HK-2 (cell line): ENCODE data around the gene ENTPD1.

ENCODE experiments used
- DNase-seq: peaks from one replicate; pipeline ENCODE4 v3.0.0-alpha.2; 2018; ENCODE audit not compliant: unreplicated experiment

The ENTPD1 gene

DNA sequence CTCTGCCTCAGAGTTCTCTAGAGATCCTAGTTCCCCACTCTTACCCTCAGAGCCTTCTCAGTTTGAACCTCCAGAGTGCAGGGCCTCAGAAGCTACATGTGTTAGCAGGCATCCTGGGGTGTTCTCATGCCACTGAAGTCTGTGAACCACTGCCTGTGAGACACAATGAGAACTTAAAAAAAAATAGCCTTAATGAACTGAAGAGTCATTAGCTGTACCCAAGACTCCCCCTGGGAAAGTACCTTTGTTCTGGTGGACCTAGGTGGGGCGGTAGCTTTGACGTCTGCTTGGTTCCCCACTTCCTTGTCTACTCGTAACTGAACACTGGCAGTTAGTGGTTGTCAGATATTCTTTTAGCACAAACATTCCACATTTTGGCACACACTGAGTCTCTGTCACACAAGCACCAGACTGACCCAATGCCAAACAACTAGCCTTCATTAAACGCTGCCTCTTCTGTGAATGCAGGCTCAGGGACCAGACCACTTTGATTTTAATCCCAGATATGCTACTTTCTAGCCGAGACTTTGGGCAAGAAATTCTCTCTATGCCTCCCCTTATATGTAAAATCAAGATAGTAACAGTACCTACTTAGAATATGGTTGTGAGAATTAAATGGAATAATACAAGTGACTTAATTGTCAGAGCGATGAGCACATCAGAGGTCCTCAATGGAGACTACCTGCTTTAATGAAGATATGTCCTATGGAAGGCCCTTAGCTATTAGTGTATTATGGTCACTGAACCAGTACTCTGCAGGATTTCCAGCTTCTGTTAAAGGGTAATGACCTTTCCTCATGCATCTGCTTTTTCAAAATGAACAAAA lies 76.5 kb downstream of the ENTPD1 start:
- no peak for DNase-seq

DNA sequence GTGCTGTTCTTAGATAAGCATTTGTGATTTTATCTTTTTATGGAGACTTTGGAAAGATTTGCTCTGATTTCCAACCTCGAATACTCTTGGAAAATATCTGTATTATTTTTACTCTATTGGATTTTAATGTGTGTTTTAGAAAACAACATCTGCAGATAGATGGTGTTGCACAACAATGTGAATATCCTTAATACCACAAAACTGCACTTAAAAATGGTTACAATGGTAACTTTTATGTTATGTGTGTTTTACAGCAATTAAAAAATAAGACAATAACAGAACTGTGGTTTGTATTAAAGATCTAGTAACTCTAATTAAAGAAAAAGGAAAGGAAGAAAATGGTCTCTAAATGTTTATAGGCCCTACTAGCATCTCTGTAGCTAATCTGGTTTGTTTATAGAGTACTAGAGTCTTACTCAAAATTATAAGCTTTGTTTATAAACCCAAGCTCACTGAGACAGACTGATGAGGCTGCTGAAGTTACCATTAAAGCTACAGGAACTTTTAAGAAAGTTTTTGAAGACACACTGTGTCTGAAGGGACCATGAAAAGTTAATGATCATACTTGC lies 77.2 kb downstream of the ENTPD1 start:
- DNase-seq: no peak

DNA sequence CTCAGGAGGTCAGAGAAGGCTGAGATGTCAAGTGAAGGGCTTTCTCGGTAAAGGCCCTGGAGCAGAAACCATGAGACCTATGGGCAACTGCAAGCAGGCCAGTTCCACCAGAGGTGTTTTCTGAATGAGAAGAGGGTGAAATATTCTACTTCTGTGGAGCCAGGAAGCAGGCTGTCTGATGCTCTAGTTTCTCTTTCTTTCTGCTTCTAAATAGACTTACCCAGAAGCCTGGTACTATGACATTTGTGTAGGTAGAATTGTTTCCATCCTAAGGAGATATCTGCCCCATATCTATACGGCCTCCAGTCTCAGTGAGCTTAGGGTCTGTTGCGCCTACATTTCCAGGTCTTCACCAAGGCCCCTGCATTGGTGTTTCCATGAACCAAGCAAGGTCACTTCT lies 78.4 kb downstream of the ENTPD1 start:
- no peak for DNase-seq

DNA sequence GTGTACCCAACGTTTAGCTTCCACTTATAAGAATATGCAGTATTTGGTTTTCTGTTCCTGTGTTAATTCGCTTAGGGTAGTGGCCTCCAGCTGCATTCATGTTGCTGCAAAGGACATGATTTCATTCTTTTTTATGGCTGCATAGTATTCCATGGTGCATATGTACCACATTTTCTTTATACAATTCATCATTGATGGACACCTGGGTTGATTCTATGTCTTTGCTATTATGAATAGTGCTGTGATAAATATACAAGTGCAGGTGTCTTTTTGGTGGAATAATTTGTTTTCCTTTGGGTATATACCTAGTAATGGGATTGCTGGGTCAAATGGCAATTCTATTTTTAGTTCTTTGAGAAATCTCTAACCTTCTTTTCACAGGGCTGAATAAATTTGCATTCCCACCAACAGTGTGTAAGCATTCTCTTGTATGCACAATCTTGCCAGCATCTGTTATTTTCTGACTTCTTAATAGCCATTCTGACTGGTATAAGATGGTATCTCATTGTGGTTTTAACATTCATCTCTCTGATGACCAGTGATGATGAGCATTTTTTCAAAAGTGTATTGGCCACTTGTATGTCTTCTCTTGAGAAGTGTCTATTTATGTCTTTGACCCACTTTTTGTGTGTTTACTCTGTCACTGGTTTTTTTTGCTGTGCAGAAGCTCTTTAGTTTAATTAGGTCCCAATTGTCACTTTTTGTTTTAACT lies 79.3 kb downstream of the ENTPD1 start:
- DNase-seq: no peak

DNA sequence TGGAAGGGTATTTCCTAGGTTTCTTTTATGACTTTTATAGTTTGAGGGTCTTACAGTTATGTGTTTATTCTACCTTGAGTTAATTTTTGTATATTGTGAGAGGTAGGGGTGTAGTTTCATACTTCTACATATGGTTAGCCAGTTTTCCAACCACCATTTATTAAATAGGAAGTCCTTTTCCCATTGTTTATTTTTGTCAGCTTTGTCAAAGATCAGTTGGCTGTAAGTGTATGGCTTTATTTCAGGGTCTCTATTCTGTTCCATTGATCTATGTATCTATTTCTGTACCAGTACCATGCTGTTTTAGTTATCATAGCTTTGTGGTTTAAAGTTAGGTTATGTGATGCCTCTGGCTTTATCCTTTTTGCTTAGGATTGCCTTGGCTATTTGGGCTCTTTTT lies 79.9 kb downstream of the ENTPD1 start:
- DNase-seq: no peak

DNA sequence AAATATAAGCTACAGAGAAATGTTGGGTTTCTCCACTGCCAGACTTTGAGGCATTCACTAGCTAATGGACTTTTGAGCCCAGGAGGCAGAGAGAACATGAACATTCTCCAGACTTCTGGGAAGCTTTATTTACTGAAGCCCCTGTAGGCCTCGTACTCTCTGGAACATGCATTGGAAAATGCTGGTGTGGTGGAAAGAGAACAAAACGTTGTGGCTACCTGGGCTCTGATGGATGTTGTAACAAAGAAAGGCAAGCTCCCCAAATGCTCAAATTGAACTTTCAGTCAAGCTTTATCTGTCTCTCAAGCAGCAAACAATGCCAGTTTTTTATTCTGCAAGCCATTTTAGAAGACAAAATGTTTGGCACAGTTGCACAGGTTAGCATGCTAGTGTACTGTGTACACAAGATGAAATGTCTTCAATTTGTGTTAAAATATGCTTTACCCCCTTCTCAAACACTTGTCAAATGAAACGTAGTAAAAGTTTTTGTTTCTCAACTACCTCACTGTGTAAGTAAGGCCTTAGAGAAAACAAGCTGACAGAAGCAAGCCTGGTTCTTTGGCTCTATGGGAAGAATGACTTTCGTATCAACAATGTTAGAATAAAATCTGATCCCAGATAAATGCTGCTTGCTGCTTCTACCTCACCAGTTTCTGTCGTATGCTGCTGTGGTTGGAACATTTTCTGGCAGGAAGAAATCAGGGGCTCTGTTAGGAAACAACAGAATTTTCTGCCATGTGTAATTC lies 80.8 kb downstream of the ENTPD1 start:
- DNase-seq: no peak

DNA sequence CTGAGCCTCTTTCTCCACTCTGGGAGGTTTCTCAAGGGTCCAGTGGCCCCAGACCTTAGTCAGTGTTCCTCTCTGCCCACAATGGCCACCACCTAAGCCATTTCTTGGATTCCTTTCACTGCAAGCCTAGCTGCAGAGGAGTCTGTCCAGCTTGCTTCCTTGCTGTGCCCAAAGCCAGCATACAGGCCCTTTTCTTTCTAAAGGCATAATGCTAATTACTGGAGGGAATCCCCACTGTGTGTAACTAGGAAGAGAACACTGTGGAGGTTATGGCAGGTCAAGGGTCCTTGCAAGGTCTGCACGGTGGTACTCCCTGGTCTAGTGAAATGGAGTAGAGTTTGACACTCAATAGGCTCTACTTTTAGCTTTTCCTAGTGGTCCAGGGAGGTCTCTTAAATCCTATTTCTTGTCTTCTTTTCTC lies 81.4 kb downstream of the ENTPD1 start:
- no peak for DNase-seq

DNA sequence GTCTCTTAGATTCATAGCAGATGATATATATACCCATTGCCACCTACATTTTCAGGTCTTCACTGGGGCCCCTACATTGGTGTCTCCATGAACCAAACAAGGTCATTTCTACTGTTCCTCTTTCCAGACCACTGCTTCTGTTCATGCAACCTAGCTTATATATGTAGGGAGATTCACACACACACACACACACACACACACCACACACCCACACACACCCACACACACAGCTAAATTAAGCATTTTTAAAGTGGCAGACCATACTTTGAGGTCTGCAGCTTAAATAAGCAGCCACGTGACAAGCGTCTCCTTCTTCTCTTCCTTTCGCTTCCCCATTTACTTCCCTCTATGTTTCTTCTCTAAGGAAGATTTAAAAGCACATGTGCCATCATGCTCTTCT lies 81.8 kb downstream of the ENTPD1 start:
- DNase-seq: no peak

DNA sequence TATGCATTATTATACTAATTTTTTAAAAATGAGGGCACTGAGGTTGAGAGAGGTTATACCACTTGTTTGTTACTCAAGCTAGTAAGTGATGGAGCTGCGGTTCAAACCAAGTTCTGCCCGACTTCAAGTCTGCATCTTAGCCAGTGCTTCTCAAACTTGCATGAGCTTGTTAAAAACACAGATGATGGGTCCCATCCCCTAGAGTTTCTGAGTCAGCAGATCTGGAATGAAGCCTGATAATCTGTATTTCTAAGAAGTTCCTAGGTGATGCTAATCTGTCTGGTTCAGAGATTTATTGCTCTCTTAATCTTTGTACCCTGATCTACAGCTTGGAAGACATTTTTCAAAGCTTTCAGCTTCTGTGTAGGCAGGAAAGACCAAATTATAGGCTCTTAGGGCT lies 84.2 kb downstream of the ENTPD1 start:
- DNase-seq: no peak

DNA sequence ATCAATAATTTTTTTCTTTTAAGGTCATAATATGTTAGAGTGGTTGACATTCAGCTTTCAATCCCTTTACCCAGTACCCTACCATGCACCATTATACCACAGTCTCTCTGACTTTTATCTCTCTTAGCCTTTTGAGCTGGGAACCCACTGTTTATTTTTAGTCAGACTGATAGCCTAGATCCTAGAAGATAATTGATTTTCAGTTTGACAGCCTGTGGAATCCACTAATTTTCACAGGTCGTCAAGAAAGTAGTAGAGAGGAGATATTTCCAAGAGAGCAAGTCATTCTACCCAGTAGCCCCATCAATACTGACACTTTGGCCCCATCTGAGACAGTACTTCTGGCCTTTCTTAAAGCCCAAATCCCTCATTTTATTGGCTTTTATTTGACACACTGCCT lies 84.7 kb downstream of the ENTPD1 start:
- DNase-seq: no peak

DNA sequence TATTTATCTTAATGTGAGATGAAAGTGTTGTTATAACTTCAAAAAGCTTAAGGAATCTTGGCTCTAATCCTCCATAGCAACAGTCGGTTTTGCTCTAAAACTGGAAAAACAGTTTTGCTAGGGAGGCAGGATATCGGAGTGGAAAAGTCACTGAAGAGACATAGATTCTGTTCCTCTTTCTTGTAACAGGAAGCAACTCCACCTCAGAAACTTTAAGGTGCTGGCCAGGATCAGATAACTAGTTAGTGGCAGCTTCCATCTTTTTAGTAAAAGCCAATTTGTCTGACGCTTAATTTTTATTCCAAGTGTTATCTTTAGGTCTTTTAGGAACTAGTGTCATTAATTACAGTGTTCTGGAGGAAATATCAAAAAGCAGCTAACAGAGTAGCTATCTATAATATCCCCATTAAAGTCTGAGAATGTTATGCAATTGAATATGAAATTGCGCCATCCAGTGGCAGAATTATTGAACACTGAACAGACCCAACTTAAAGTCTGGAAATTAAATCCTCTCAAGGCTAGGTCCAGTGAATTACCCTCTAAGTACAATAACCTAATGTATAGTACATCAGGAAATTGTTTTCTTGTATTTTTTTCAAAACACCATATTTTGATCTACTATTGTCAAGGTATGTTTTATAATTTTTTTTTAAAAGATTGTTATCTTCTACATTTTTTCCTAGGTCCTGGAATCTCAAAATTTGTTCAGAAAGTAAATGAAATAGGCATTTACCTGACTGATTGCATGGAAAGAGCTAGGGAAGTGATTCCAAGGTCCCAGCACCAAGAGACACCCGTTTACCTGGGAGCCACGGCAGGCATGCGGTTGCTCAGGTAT lies 85.9 kb downstream of the ENTPD1 start:
- peak; percentile 10 for DNase-seq

DNA sequence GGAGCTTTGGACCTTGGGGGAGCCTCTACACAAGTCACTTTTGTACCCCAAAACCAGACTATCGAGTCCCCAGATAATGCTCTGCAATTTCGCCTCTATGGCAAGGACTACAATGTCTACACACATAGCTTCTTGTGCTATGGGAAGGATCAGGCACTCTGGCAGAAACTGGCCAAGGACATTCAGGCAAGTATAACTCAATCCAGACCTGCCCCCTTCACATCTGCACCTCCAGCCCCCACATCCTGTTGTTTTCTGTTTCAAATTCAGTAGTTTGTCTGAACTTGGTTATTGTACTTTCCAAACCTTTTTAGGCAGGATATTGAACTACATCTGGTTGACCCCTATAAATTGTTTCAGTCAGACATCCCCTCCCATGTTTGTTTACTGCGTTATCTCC lies 89.4 kb downstream of the ENTPD1 start:
- DNase-seq: no peak

DNA sequence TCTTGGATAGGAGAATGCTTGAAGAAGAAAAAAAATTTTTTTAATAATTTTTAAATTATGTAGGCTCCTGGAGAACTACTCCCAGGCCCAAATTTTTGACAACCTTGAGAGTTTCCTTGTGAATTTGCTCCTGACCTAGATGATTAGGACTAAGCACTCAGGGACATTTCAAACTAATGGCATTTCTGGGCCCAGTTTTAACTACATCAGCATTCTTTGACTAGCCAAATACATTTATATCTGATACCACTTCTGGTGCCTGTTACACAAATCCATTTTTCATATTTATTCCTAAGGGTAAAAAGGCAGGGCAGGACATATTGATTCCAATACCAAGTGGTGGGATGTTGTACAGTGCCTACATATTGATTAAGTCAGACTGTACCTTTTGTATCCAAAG lies 91.0 kb downstream of the ENTPD1 start:
- no peak for DNase-seq

DNA sequence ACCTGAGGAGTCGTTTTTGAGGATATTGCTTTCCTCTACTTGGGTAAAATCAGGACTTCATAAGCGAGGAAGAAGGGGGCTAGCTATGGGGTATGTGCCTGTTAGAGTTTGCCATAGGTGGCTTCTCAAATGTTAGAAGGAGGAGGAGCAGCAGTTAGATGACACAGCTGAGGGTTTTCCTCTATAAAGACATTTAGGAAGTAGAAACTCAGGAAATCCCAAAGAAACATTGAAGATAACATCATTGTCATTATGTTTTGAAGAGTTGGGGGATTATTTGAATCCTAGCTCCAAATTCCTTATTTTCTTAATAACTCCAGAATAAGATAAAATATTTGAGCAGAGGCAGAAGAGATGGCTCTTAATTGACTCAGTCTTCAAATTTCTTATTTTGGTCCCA lies 92.9 kb downstream of the ENTPD1 start:
- no peak for DNase-seq

DNA sequence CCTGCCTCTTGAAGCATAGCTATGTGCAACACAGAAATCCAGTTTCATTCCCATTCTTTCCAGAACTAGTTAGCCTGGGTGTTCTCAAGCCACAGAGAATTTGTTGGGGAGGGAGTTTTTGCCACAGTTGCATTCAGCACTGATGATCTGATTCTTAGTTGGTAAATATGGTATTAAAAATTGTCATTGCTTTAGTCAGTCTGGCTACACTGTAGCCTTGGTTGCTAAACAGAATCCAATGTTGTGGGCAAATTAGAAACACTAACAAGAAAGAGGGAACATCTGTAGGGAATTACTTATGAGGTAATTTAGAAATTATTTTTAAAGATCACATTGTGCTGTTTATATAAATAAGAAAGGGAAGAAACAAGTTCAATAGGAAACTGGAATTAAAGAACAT lies 94.8 kb downstream of the ENTPD1 start:
- no peak for DNase-seq

DNA sequence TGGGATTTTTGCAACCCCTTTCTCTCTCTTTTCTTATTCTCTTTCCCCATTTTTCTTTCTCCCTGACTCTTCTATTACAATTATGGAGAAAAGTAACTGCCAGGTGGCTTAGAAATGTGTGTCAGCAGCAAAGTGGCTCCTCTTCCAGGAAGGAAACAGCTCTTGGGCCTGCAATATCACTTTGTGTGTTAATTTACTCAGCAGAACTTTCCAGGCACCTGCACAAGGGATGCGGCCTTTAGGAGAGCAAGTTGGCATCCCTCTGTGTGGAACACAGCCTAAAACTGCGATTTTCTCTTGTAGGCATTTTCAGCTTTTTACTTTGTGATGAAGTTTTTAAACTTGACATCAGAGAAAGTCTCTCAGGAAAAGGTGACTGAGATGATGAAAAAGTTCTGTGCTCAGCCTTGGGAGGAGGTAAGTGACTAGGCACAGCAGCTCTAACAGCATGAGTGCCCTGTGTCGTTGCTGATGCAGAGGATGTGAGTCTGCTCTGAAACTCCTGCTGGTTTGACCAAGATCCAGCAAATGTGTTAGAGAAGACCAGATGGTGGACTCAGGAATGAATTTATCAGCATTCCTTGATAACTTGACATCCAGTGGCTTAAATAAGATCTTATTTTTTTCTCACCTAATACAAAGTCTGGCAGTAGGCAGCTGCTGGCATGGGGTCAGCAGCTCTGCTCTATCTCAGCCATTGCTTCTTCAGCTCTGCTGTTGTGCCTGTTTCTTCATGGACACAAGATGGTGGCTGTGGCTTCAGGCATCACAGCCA lies 104.4 kb downstream of the ENTPD1 start:
- no peak for DNase-seq

DNA sequence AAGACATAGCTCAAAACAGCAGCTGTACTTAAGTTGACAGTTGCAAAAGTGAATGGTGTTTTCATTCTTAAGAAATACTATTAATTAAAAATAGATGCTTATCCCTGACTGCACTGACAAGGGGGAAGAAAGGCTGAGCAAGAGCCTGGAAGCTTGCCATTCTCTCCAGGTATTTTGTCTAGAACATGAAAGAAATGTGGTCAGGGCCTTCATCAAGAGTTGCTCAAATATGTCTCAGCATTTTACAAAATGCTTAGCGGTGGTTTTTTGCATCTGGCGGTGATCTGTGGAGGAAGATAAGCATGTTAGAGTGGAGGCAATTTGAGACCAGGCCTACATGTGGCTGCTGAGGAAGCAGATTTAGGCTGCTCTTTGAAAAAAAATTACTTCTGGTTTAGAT lies 105.4 kb downstream of the ENTPD1 start:
- DNase-seq: no peak

DNA sequence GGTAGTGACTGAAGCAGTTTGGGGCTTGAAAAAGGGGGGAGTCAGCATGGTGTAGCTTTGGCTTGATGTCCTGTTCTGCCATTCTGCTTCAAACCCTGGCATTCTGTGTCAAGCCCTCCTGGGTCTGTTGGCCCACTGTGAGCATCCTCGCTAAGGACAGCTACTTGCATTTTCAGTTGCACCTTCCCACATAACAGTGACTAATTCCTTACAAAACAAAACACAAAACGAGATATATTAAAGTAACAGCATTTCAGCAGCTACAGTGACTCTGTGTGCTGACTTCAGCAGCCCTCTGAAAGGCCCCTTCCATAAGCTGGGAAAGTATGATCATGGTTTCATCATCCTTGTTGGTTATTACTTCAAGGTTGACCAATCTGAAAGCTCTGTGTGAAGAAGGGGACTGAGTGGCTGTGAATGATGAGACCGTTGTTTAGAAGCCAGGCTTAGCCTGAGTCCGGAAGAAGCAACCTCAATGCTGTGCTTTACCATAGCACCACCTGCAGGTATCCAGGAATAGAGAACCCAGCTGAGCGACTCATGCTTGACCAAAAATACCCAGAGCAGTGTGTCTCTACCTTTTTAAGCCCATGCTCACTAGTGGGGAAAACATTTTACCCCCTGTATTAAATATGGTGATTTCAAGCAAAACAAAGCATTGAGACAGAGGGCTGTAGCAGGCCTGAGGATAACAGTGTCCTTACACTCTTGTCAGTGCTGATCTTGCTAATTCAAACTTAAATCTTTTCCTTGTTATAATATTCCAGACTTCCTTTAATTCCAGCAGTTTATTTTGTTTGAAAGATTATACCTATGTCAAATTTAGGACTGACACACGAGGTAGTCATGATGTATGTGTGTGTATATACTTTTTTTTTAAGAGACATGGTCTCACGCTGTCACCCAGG lies 109.2 kb downstream of the ENTPD1 start:
- DNase-seq: peak; percentile 50

DNA sequence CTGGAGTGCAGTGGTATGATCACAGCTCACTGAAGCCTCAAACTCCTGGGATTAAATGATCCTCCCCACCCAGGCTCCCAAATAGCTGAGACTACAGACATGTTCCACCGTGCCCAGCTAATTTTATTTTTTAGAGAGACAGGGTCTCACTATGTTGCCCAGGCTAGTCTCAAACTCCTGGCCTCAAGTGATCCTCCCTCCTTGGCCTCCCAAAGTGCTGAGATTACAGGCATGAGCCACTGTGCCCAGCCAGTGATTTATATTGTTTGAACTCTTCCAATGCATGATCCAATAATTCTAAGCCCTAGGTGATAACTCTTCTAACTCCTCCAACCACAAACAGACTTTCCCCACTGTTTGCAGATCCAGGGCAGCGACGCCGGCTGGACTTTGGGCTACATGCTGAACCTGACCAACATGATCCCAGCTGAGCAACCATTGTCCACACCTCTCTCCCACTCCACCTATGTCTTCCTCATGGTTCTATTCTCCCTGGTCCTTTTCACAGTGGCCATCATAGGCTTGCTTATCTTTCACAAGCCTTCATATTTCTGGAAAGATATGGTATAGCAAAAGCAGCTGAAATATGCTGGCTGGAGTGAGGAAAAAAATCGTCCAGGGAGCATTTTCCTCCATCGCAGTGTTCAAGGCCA lies 110.0 kb downstream of the ENTPD1 start:
- no peak for DNase-seq
